Fibroblast of skin of abdomen (primary cell): ENCODE measurements around the gene DPH5. TPM values are rescaled to one million over a fixed set of nuclear protein-coding genes. Genes with fewer than 3 reads are reported as not detected.
"Not testable (repeated sequence)": the region's sequence is repeated elsewhere in the genome, so short reads cannot be mapped to it uniquely, and the experiment has no call there.

Experiments used
- DNase-seq: peaks from one replicate; pipeline ENCODE4 v3.0.0-alpha.2; 2013
- polyA plus RNA-seq, 2 experiments: library from polyadenylated mRNA; unstranded; fragments of 120-200 nt; gene quantifications; one replicate each; pipeline ENCODE4 v1.2.1, GENCODE V29; 2013; ENCODE audit not compliant: insufficient read length in 2 of 2

Gene DPH5, protein sequence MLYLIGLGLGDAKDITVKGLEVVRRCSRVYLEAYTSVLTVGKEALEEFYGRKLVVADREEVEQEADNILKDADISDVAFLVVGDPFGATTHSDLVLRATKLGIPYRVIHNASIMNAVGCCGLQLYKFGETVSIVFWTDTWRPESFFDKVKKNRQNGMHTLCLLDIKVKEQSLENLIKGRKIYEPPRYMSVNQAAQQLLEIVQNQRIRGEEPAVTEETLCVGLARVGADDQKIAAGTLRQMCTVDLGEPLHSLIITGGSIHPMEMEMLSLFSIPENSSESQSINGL
- polyA plus RNA-seq (2013, experiment 1 of 2; ENCODE audit: insufficient read length), result 48.2 TPM
- polyA plus RNA-seq (2013, experiment 2 of 2; ENCODE audit: insufficient read length), result 47.3 TPM

DNA sequence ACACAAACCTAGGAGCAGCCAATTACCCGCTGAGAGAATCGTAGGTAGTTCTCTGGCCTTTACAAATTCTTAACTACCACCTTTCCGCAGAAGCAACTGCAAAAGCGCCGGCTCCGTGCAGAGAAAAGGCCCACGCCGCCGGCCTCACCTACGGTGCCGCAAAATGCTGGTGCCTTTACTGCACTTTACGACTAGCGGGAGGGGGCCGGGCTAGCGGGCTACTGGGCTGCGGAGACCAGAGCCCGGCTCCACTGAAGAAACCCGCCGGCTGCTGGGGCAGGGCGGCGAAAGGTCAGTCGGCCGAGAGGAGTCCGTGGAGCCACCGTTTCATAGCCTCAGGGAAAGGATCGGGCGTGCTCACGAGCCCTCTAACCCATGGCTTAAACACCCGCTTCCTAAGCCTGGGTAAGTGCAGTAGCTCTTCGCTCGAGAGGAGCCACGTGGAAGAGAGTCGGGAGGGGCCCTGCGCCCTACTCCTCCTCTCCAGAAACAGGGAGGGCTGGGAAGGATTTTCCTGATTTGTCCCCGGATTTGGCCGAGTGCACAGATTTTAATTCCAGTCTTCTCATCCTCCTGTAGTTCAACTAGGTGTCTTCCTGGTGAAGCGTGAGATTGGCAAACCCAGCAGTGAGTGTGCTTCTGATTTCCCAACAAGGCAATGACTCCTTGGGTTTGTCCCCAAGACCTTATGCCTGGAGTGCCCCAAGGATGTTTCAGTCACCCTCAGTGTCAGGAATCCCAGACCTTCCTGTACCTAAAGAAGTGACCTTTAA, at the start of gene DPH5:
Gene DPH5 (minus strand): TSS at position 128 of the 773 bp plus-strand sequence. CDS start 341 bp downstream, outside the sequence.
- DNase-seq, result peak; percentile 93

DNA sequence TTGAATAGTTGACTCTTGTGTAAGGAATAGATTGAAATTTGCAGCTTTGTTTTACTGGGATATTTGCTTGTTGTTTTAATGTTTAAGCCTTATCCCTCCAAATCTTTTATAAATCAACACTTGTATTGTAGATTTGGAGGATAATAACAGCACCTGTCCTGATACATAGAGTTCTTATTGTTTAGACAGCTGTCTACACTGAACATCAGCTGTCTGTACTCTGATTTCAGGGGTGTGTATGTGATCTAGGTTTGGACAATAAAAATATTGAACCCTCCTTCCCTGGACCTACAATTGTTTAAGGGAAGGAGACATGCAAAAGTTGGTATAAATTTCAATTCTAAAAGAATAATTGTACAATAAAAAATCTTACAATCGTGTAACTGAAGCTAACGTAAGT, 48.3 kb upstream of the DPH5 start:
- DNase-seq, result no peak

DNA sequence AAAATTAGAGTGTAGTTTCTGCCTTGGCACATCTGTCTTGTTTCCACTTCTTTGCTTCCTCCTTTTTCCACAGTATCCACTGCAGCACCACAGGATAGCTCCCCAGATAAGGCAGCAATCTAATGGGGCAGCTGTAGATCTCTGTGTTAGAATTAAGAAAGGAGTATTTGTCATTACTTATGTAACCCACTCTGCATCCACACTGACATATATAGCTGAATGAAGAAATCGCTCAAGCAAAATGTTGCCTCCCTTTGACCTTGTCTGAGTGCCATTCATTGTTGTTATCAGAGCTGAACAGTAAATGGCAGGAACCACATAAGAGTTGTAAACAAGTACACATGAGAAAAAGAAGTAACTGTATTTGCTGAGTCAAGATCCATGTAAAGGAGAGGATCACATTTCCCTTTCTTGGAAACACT, 45.9 kb upstream of the DPH5 start:
- DNase-seq, result no peak

DNA sequence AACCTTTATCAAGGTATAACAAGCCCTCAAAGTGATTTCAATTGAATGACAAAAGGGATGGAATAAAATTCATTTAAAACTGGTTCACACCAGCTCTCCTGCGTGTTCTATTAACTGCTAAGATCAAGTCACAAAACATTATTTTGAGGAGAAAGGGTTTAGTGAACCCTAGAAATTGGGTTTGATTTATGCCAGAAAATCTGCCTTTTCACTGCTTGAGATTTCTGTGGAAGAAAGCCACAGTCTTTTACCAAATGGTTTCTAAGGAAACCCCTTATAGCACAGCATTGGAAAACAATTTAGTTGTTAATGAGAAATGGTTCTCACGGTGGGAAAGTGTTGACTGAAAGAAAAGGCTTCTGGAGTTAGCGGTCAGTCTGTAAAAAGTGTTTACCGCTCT, 43.6 kb upstream of the DPH5 start:
- no peak for DNase-seq

DNA sequence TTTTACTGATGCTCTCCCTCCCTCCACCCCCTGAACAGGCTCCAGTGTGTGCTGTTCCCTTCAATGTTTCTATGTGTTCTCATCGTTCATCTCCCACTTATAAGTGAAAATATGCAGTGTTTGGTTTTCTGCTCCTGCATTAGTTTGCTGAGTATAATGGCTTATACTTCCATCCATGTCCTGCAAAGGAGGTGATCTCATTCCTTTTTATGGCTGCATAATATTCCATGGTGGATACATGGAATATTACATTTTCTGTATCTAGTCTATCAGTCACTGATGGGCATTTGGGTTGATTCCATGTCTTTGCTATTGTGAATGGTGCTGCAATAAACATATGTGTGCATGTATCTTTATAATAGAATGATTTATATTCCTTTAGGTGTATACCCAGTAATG, 41.4 kb upstream of the DPH5 start:
- DNase-seq, result not testable (repeated sequence)

DNA sequence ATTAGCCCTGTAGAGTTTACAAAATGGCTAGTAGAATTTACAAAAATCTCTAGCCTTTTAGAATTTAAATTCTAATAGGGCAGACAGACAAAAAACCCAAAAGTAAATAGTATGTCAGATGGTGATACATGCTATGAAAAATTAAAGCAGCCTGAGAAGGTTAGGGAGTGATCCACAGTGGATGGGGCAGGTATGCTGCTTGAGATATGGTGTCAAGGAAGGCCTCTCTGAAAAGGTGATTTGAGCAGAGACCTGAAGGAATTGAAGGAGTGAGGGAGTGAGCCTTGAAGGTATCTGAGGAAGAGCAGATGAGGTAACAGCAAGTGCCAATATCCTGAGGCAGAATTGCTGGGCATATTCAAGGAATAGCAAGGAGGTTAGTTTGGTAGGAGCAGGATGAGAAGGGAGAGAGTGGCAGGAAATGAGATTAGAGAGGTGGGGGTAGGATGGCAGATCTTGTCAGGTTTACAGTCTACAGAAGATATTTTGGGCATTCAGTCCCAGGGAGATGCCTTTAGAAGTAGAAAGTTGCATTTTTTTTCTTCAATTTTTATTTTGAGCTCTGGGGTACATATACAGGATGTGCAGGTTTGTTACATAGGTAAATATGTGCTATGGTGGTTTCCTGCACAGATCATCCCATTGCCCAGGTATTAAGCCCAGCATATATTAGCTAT, 40.8 kb upstream of the DPH5 start:
- DNase-seq, result no peak

DNA sequence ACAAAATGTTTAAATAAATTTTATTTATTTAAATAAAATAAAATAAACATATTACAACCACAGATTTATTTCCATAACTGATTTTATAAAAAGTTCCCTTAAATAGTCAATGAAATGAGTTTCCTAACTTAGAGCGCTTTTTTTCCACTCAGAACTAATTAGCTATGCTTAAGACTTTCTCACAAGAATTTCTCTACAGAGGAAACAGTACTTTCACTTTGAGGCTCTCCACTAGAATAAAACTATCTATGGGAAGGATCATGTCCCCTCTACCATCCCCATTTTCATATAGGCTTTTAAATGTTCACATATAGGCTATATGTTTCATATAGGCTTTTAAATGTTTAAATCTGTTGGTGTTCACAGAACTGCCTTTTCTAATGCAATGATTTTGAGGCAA, 40.0 kb upstream of the DPH5 start:
- no peak for DNase-seq

DNA sequence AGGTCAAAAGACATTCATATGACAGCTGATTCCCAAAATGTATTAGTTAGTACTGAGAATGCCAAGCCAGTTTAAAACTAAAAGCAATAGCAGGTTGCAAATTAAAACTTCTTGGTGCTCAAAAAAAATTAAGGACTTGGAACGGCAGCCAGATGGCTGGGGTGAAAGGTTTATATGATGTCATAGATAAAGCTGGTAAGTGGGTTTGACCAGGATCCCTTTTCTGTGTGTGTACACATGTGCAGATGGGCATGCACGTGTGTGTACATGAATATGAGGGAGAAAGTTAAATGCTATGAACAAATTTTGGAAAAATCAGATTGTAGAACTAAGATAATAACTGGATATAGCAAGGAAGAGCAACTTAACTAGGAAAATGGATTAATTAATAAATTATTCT, 39.1 kb upstream of the DPH5 start:
- no peak for DNase-seq

DNA sequence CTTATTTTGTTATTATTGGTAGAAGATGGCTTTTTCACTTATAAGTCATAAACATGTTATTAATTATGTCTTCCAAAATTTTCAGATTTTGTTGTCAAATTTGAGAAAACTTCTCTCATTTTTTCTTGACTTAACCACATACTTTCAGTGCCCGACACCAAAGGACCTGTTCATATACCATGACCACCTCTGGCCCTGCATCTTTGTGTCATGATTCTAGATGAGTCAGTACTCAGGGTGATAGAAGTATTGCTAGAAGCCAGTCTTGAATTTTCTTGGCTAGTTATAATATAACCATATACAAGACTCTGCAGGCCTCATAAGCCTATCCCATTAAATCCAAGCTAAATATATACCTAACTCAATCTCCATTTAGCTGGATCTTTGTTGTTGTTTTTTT, 35.4 kb upstream of the DPH5 start:
- no peak for DNase-seq

DNA sequence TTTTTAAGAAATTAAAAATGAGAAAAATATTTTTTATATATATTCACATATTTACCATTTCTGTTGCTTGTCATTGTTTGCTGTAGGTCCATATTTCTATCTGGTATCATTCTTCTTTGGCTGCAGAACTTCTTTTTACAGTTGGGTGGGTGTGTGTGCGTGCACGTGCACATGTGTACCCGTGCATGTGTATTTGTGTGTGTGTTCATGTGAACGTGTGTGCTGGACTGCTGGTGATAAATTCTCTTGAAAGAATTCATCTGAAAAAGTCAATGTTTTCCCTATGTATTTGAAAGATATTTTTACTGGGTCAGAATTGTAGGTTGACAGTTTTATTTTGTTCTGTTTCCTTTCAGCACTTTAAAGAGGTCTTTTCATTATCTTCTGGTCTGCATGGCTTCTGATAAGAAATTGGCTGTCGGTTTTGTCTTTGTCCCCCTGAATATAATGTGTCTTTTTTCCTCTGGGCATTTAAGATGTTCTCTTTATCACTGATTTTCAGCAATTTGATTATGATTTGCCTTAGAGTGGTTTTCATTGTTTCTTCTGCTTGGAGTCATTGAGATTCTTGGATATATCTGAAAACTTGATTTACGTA, 34.5 kb upstream of the DPH5 start:
- no peak for DNase-seq

DNA sequence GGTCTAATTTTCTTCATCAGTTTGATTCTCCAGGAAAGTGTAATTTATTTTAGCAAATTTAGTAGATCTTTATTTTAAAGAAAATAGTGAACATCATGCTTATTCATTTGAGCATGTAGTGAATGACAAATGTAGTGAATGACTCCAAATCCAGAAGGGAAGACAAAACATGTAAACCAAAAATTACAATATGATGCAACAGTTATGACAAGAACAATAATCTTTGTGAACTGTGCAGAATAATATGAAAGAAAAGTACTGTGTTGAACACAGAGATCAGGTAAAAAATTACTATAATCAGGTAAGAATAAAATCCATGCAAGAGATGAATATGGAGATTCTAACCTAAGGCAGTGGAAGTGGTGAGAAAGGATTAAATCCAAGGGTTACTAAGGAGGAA, 30.0 kb upstream of the DPH5 start:
- no peak for DNase-seq

DNA sequence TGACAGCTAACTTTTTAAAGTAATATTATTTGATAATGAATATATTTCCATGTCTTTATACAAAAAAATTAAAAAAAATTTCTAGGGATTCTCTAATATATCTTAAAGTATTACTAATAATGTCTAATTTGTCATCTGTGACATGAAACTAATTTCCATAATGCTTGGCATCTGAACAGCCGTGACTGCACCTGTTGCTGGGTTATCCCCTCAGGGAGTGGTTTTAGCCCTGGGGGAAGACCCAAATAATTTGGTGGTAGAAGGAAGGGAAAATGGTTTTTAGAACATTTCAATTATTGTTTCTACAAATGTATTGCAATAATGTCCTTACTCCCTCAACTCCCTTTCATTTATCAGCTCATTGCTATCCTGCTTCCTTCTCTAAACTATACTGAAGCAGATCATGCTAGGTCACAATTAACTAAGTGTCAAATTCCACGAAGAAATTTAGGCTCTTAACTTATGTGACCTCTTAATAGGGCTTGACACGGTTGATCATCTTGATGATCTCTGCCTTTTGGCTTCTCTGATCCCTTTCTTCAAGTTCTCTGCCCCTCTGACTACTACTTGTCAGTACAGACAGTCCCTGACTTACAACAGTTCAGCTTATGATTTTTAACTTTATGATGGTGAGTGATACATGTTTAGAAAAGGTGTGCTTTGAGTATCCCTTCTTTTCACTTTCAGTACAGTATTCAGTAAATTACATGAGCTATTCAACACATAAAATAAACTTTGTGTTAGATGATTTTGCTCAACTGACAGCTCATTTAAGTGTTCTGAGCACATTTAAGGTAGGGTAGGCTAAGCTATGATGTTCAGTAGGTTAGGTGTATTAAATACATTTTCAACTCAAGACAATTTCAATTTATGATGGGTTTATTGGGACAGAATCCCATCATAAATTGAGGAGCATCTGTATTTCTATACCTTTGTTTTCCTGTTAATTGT, 26.4 kb upstream of the DPH5 start:
- no peak for DNase-seq

DNA sequence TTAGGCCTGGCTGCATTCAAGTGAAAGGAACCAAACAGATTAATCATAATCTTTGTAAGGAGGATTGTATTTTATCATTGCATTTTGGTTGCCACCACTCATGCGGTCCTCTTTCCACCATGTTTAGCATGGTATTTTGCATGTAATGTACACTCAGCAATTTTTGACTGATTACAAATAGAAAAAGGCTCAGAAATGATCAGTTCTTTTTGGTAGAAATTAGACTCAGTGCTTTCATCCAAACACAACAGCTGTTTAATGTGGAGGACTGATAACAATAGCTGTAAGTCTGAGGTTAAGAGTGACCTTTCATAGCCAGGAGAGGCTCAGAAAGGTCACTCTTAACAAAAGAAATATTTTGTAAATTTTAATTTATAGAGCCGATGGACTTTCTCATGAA, 25.3 kb upstream of the DPH5 start:
- no peak for DNase-seq

DNA sequence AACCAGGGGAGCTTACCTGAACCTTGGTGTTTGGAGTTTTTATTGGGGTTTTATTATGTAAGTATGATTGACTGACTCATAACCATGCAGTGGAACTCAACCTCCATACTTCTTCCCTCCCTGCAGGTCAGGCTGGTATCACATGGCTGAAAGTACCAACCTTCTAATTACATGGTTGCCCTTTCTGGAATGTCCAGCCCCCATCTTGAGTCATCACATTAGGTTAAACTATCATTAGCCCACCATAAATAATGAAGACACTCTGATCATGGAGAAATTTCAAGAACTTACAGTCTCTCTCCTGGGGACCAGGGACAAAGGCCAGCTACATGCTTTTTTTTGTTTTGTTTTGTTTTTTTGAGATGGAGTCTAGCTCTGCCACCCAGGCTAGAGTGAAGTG, 19.2 kb upstream of the DPH5 start:
- DNase-seq, result no peak

DNA sequence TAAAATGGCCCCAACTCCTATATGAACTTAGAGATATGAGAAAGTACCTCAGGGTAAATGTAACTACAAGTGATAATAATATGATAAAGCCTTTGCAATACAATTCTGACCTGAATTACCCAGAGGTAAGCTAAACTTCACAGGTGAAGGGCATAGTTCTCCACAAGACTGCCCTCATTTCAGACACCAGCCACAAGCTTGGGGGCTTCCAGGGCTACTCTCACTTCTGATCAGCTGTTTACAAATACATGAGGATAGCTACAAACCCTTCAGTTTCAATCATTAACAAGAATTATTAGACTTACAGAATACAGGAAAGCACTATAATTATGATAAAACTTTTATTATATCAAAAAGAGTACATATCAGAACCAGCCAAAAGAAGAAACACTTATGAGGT, 18.7 kb upstream of the DPH5 start:
- DNase-seq, result no peak

DNA sequence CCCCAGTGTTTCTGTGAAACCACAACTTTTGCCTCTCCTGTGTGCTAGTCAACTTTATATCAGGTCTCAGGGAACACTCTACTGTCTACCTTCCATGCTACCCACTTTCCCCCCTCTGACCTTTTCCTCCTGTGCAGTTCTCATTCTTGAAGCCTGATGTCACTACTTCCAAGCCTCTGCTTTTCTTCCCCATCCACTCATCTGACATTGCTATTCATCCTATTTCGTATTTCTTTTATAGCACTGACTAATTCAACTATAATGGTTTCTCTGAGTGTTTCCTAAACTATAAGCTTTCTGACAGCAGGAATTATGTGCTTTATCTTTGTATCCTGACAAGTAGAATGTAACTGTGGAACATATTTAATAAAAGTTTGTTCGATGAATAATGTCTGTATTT, 18.2 kb upstream of the DPH5 start:
- peak; percentile 56 for DNase-seq

DNA sequence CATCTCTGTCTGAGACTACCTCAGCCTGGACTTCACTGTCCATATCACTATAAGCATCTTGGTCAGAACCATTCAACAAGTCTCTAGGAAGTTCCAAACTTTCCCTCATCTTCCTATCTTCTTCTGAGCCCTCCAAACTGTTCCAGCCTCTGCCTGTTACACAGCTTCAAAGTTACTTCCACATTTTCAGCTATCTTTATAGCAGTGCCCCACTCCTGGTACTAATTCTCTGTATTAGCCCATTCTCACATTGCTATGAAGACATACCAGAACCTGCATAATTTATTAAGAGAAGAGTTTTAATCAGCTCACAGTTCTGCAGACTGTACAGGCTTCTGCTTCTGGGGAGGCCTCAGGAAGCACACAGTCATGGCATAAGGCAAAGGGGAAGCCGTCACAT, 15.7 kb upstream of the DPH5 start:
- no peak for DNase-seq

DNA sequence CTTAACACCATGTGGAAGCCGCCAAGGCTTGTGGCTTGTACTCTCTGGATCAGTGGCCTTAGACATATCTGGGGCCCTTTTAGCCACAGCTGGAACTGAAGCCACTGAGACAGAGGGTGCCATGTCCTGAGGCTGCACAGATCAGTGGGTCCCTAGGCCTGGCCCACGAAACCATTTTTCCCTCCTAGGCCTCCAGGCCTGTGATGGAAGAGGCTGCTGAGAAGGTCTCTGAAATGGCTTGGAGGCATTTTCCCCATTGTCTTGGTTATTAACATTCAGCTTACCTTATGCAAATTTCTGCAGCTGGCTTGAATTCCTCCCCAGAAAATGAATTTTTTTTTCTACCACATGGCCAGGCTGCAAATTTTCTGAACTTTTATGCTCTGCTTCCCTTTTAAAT, 15.1 kb upstream of the DPH5 start:
- no peak for DNase-seq

DNA sequence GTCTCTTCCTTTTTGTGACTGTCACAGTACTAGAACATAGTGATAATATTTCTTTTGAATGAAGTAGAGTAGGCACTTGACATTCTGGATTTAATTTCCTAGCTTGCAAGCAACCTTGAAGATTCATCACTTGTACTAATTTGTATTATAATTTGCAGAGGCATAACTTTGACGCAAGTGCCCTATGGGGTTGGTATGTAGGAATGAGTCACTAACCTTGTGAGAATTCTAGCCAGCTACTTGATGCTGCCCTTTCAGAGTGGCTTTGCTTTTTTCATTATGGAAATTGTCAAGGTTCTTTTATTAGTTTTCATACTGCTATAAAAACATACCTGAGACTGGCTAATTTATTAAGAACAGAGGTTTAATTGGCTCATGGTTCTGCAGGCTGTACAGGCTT, 13.7 kb upstream of the DPH5 start:
- no peak for DNase-seq

DNA sequence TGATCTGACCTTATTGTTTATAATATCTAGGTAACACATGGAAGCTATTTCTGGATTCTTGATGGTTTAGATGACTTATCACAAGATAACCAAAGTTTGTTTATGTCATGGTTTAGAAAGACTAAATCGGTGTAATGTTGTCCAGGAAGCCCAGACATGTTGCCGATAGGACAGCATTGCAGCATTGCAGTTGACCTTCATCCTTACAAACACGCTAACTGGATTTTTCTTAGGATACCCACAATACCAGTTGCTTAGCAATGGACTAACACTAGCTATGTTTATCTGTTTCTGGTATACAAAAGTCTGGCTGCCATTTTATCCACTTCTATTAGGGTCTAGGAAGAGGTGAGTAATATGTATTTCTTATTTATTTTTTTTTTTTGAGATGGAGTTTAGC, 11.7 kb upstream of the DPH5 start:
- DNase-seq, result no peak

DNA sequence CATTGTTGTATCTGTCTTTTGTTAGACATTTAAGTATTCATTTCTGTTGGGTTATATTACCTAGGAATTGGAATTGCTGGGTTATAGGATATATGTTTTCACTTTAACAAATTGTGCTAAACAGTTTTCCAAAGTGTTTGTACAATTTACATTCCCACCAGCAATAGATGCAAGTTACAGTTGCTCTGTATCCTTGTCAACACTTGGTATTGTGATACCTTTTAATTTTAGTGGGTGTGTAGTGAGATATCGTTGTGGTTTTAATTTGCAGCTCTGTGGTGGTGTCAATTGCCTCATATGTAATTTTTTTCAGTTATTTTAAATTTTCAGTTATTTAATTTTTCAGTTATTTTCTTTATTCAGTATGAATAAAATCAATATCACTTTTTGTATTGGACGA, 7.4 kb upstream of the DPH5 start:
- DNase-seq, result no peak

DNA sequence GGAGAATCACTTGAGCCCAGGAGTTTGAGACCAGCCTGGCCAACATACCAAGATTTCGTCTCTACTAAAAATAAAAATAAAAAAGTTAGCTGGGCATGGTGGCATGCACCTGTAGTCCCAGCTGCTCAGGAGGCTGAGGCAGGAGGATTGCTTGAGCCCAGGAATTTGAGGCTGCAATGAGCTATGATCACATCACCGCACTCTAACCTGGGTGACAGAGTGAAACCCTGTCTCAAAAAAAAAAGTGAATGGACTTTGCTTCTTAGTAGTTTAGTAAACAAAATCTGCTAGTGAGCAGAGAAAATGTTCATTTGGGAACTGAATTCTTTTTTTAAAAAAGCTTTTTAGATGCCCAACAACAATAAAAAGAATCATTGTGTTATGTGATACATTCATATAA, 6.5 kb upstream of the DPH5 start:
- not testable (repeated sequence) for DNase-seq
